ENCODE data around the gene PLD1.

DNA sequence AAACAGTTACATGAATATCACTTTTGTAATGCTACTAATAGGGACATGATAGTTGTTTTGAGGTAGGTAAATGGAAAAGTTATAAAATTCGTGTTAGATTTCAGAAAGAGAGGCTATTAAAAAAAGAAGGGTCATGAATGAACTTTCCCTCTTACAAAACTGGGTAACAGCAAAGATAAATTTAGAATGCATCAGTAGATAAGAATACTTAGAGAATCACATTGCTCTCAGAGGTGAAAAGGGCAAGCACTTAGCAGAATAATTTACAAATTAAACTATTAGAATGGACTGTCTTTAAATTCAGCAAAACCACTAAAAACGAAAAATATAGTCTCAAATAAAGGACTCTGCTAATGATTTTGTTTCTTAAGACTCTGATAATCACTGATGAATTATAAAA, 167.2 kb downstream of the PLD1 start:
- TF ChIP-seq, protein P1, sequence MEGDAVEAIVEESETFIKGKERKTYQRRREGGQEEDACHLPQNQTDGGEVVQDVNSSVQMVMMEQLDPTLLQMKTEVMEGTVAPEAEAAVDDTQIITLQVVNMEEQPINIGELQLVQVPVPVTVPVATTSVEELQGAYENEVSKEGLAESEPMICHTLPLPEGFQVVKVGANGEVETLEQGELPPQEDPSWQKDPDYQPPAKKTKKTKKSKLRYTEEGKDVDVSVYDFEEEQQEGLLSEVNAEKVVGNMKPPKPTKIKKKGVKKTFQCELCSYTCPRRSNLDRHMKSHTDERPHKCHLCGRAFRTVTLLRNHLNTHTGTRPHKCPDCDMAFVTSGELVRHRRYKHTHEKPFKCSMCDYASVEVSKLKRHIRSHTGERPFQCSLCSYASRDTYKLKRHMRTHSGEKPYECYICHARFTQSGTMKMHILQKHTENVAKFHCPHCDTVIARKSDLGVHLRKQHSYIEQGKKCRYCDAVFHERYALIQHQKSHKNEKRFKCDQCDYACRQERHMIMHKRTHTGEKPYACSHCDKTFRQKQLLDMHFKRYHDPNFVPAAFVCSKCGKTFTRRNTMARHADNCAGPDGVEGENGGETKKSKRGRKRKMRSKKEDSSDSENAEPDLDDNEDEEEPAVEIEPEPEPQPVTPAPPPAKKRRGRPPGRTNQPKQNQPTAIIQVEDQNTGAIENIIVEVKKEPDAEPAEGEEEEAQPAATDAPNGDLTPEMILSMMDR (IDR thresholded peaks at IDR 0.05), result no peak
- TF ChIP-seq EP300 (IDR thresholded peaks at IDR 0.05), result no peak
